HepG2 (cell line): ENCODE results near the gene ATP9B. TPM values are rescaled to one million over a fixed set of nuclear protein-coding genes. Genes with fewer than 3 reads are reported as not detected.

Experiments
- ATAC-seq: fragments of 200-7000 bp; cut with Tn5 transposase; 3 replicates; pipeline ENCODE4 v1.9.1; 2020; ENCODE audit warnings: mild to moderate bottlenecking, moderate library complexity
- BruUV-seq: library from RNA; stranded (reverse); fragments of 400-500 nt; replicated peaks from 2 replicates; lab custom pipeline; 2021; lab: Mats Ljungman, UMichigan
- CTCF ChIA-PET: fragments of 300-600 bp; formaldehyde crosslinking; extraction: SDS; loops from one replicate; lab custom pipeline; 2021; ENCODE audit warnings: low total read pairs, inconsistent platforms, low intra/inter-chr PET ratio; lab: Yijun Ruan, JAX
- POLR2A ChIA-PET: fragments of 350-600 bp; sonication (Branson Sonifier 250); formaldehyde crosslinking; loops from one replicate; lab custom pipeline; 2020; ENCODE audit warnings: antibody characterized with exemption, inconsistent platforms; lab: Yijun Ruan, JAX
- DNase-seq: peaks from one replicate; pipeline ENCODE4 v3.0.0-alpha.2; 2015; ENCODE audit warnings: low spot score
- FAIRE-seq: peaks from 3 replicates; lab custom pipeline; 2011; peaks lifted over from hg19 to GRCh38; lab: Jason Lieb, UNC
- H2AFZ ChIP-seq: one replicate; pipeline ENCODE4 v1.6.1; 2011; ENCODE audit warnings: low read length, inconsistent platforms
- H3K27ac ChIP-seq: fragments of 300-600 bp; 3 replicates; pipeline ENCODE4 v1.8.0; 2011; ENCODE audit warnings: mixed run types, mild to moderate bottlenecking, mixed read lengths, low read length, inconsistent platforms; ENCODE audit not compliant: insufficient read depth; ENCODE audit errors: extremely low read length
- H3K27me3 ChIP-seq, 2 experiments: fragments of 200-600 bp in 1 of 2; 2 replicates in 1 of 2; 3 replicates in 1 of 2; pipeline versions ENCODE4 v1.6.0 to v1.8.0; 2011; ENCODE audit warnings: low read length in 2 of 2, mild to moderate bottlenecking in 2 of 2, moderate library complexity in 2 of 2, inconsistent platforms in 1 of 2; ENCODE audit not compliant: insufficient read depth in 2 of 2, control insufficient read depth in 1 of 2
- H3K36me3 ChIP-seq, 2 experiments: fragments of 200-600 bp in 1 of 2; replicated peaks in 1 of 2; 2 replicates in 1 of 2; 3 replicates in 1 of 2; pipeline versions ENCODE4 v1.5.1 to v1.8.0; 2011; ENCODE audit warnings: low read length in 2 of 2, inconsistent platforms in 1 of 2; ENCODE audit not compliant: insufficient read depth in 2 of 2, control insufficient read depth in 1 of 2
- H3K4me1 ChIP-seq: 2 replicates; pipeline ENCODE4 v1.5.1; 2012; ENCODE audit warnings: low read length, inconsistent platforms; ENCODE audit not compliant: insufficient read depth
- H3K4me2 ChIP-seq: 2 replicates; pipeline ENCODE4 v1.6.0; 2011; ENCODE audit warnings: low read depth, low read length, inconsistent platforms
- H3K4me3 ChIP-seq, 3 experiments: fragments of 200-600 bp in 1 of 3; sonication (generic), shearing (Covaris generic) in 1 of 3; replicated peaks in 1 of 3; 2 replicates each; pipeline ENCODE4 v1.5.1; 2011 to 2016; ENCODE audit warnings: low read length in 3 of 3, inconsistent platforms in 2 of 3, low read depth in 2 of 3, mild to moderate bottlenecking in 2 of 3, control low read depth in 1 of 3, mixed read lengths in 1 of 3; ENCODE audit not compliant: insufficient read depth in 1 of 3
- H3K79me2 ChIP-seq: one replicate; pipeline ENCODE4 v1.6.1; 2011; ENCODE audit warnings: low read length, inconsistent platforms; ENCODE audit not compliant: insufficient read depth
- H3K9ac ChIP-seq: 2 replicates; pipeline ENCODE4 v1.6.0; 2011; ENCODE audit warnings: mild to moderate bottlenecking, low read depth, low read length, inconsistent platforms; ENCODE audit not compliant: insufficient read depth
- H3K9me3 ChIP-seq: 2 replicates; pipeline ENCODE4 v1.5.1; 2012; ENCODE audit warnings: mild to moderate bottlenecking, low read length
- H4K20me1 ChIP-seq: 2 replicates; pipeline ENCODE4 v1.6.0; 2011; ENCODE audit warnings: inconsistent platforms, mild to moderate bottlenecking, low read length, moderate library complexity; ENCODE audit not compliant: insufficient read depth
- HNF4G ChIP-seq, 2 experiments: sonication (generic) in 1 of 2; formaldehyde crosslinking in 1 of 2; IDR thresholded peaks; 2 replicates each; pipeline versions ENCODE4 v1.4.0 to v1.6.1; 2011 to 2020; ENCODE audit warnings: borderline replicate concordance in 2 of 2, low read depth in 2 of 2, mild to moderate bottlenecking in 2 of 2, low read length in 1 of 2, missing genetic modification reagents in 1 of 2, moderate library complexity in 1 of 2
- ISL2 ChIP-seq: sonication (generic); formaldehyde crosslinking; IDR thresholded peaks from 2 replicates; pipeline ENCODE4 v1.5.0; 2020; ENCODE audit warnings: missing genetic modification reagents
- JUND ChIP-seq: sonication (generic); formaldehyde crosslinking; IDR thresholded peaks from 2 replicates; pipeline ENCODE4 v1.8.0; 2022; ENCODE audit warnings: mild to moderate bottlenecking, missing genetic modification reagents
- MAFK ChIP-seq, 2 experiments: IDR thresholded peaks in 1 of 2; conservative IDR thresholded peaks in 1 of 2; 2 replicates each; pipeline ENCODE4 v1.6.1; 2011; ENCODE audit warnings: improper control_type of control experiment in 2 of 2, low read length in 2 of 2
- ZMAT3 ChIP-seq: sonication (generic); formaldehyde crosslinking; conservative IDR thresholded peaks from 2 replicates; pipeline ENCODE4 v1.7.0; 2021; ENCODE audit warnings: missing genetic modification reagents
- ZNF570 ChIP-seq: sonication (generic); formaldehyde crosslinking; IDR thresholded peaks from 2 replicates; pipeline ENCODE4 v1.4.0; 2020; ENCODE audit warnings: mild to moderate bottlenecking, missing genetic modification reagents, borderline replicate concordance
- WGBS: methylation state at CpG from one replicate; pipeline ENCODE4 v1.1.6; 2017; ENCODE audit warnings: low lambda C conversion rate; 5-methylcytosine and 5-hydroxymethylcytosine counted together
- in situ Hi-C: cut with HindIII; loops from 2 replicates; pipeline ENCODE4 v1.10.0; 2017; ENCODE audit warnings: low pct_unique_long_range_greater_than_20kb; ENCODE audit not compliant: extremely low pct_ligation_motif_present
- intact Hi-C: fragments of 100-400 bp; cut with micrococcal nuclease; formaldehyde crosslinking; loops from one replicate; pipeline ENCODE4 v1.10.0; 2022; ENCODE audit not compliant: unreplicated experiment
- polyA plus RNA-seq, 8 experiments: library from polyadenylated mRNA; depleted of rRNA in 3 of 8; stranded (reverse) in 7 of 8; unstranded in 1 of 8; fragments of >200 nt; fragmentation: Illumina TruSeq in 4 of 8; extraction: Trizol in 4 of 8; gene quantifications; 2 replicates each; pipeline versions ENCODE4 v1.2.1 to v1.2.3, GENCODE V29; 2011 to 2016; ENCODE audit warnings: low read depth in 4 of 8, missing spikeins in 1 of 8, mixed read lengths in 1 of 8; ENCODE audit not compliant: insufficient read depth in 1 of 8
- total RNA-seq, 5 experiments: library from RNA; depleted of rRNA; stranded (reverse); fragments of >200 nt; fragmentation: Illumina TruSeq; extraction: Trizol; gene quantifications; 2 replicates each; pipeline ENCODE4 v1.2.3, GENCODE V29; 2016; ENCODE audit warnings: low read depth in 1 of 5
- TF ChIP-seq, protein P1 (sequence below): sonication (generic); formaldehyde crosslinking; IDR thresholded peaks from 2 replicates; pipeline ENCODE4 v1.5.1; 2020; ENCODE audit warnings: mild to moderate bottlenecking, missing genetic modification reagents

The ATP9B gene
- total and polyA plus RNA-seq, 2 of the 13 experiments (the other 11 are each of a cell fraction or from before 2014, with no cell fraction given): 10.8 to 11.3 TPM

DNA sequence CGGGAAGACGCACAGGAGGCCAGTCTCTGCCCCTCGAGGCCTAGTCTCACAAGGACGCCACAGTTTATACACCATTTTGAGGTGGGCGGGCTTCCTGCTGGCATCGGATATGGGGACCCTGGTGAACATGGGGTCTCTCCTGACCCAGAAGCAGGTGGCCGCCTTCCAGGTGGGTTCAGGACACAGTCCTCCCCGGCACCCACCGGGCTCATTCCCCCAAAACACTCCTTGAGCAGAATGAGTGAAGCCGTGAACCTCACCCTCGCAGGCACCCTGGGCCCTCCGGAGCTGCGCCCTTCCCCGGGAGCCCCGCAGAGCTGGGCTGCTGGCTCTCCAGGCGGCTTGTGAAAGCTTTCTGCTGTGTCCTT, 333.0 kb downstream of the ATP9B start:
- CTCF ChIA-PET: no interaction called here
- Histone ChIP-seq H3K36me3 (no peaks in the 10 kb centered on the region), H3K4me2 (no peak overlapping the region), H4K20me1 (no peaks in the 10 kb centered on the region; the same call in 1 of the 2 replicates), H3K9me3 (no peaks in the 10 kb centered on the region), H3K9ac (no peak overlapping the region), H3K4me1 (0 out of 2 replicates have a peak, but pooled peaks cover 6% of the 10 kb centered on the region), H3K4me3 (no peak overlapping the region), H3K27me3 (peaks cover 23 to 82% of the 10 kb centered on the region in 2 experiments), H2AFZ (no peak overlapping the region), H3K27ac (no peak overlapping the region), H3K79me2 (no peaks in the 10 kb centered on the region)
- DNase-seq: no peak
- no peak for TF ChIP-seq HNF4G (IDR thresholded peaks at IDR 0.05; ENCODE audit: borderline replicate concordance, low read depth, low read length)
- no peak for TF ChIP-seq HNF4G (CRISPR knock-in tag; IDR thresholded peaks at IDR 0.05; ENCODE audit: borderline replicate concordance, low read depth)
- no peak for TF ChIP-seq ZMAT3
- TF ChIP-seq ZNF570 (CRISPR knock-in tag): no peak
- TF ChIP-seq ISL2 (CRISPR knock-in tag): no peak
- TF ChIP-seq, protein P1, sequence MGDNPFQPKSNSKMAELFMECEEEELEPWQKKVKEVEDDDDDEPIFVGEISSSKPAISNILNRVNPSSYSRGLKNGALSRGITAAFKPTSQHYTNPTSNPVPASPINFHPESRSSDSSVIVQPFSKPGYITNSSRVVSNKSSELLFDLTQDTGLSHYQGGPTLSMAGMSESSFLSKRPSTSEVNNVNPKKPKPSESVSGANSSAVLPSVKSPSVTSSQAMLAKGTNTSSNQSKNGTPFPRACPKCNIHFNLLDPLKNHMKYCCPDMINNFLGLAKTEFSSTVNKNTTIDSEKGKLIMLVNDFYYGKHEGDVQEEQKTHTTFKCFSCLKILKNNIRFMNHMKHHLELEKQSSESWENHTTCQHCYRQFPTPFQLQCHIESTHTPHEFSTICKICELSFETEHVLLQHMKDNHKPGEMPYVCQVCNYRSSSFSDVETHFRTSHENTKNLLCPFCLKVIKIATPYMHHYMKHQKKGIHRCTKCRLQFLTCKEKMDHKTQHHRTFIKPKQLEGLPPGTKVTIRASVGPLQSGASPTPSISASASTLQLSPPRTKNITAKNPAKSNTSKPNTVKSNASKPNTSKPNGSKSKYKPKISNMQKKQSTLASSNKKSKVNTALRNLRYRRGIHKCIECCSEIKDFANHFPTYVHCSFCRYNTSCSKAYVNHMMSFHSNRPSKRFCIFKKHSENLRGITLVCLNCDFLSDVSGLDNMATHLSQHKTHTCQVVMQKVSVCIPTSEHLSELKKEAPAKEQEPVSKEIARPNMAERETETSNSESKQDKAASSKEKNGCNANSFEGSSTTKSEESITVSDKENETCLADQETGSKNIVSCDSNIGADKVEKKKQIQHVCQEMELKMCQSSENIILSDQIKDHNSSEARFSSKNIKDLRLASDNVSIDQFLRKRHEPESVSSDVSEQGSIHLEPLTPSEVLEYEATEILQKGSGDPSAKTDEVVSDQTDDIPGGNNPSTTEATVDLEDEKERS (CRISPR knock-in tag): no peak
- no peak for TF ChIP-seq MAFK (conservative IDR thresholded peaks at IDR 0.05 in 1 of 2, IDR thresholded peaks at IDR 0.05 in 1 of 2; ENCODE audit: low read length in 2 of 2)
- TF ChIP-seq JUND (CRISPR knock-in tag): no peak
- WGBS: 61% methylated on average over 13 of the region's 16 CpGs
- intact Hi-C loops (no loop called here), in situ Hi-C loops (no loop called here)
- no peak; the same call in 2 of the 3 replicates for ATAC-seq
- POLR2A ChIA-PET: no interaction called here
- no TSS peak for BruUV-seq
- FAIRE-seq: no peak
